DMS114 treated with DMSO at 0.1 percent for 48 hours (cell line): ENCODE measurements around the gene OSBPL10.

Experiments used
- DNase-seq: peaks from one replicate; lab custom pipeline; 2025; ENCODE audit not compliant: unreplicated experiment; lab: John Stamatoyannopoulos, UW

The OSBPL10 gene

GRCh38 chr3:31625358-31625757, 355.7 kb downstream of the OSBPL10 start:
- DNase-seq, result no peak

GRCh38 chr3:31624083-31624709, 356.9 kb downstream of the OSBPL10 start:
- no peak for DNase-seq

DNA sequence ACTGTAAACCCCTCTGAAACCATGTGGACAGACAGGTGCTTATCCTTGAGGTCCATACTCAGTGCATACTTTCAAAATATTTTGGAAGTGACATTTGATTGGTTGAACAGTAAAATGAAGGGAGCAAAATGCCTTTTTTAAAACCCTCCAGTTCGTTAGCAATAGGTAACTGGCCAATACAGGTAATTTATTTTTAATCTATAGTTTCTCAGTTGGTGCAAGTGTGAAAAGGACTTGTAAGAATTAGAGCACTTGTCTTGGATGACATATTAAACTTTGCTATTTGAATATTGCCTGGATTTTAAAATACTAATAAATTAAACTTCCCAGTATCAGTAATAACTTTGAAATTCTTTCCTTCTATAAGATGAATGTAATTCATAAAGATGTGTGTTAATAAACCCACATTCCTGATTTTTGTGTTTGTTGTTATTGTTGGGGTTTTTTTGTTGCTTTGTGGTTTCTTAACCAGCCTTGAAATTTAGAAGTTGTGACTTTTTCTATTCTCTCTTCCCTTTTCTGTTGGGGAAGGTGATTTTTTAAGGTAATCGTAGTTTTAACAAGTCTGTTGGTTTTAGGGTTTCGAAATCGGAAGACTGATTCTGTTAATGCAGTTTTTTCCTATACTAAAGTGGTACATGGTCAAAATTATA, 358.3 kb downstream of the OSBPL10 start:
- DNase-seq, result no peak

DNA sequence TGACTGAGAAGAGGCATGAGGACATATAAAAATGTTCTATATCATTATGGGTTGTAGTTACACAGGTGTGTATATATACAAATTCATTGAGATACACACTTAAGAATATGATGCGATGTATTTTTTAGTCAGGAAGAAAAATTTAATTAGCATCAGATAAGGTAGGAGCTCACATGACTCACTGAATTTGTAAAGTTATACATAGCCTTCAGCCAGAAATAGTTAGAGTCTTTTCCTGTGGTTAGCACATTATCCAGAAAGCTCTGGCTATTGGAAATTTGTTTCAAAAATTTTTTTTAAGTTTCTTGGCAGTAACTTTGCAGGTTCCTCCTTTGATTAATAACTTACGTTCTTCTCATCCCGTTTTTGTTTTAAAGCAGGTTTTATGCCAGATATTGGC, 359.7 kb downstream of the OSBPL10 start:
- no peak for DNase-seq

- no peak for DNase-seq
These were observed 360.4 kb downstream of the OSBPL10 start for GRCh38 chr3:31620656-31621055.

- DNase-seq, result no peak
These were observed 364.4 kb downstream of the OSBPL10 start for GRCh38 chr3:31616711-31617110.

GRCh38 chr3:31615071-31615875, 365.8 kb downstream of the OSBPL10 start:
- DNase-seq, result no peak

DNA sequence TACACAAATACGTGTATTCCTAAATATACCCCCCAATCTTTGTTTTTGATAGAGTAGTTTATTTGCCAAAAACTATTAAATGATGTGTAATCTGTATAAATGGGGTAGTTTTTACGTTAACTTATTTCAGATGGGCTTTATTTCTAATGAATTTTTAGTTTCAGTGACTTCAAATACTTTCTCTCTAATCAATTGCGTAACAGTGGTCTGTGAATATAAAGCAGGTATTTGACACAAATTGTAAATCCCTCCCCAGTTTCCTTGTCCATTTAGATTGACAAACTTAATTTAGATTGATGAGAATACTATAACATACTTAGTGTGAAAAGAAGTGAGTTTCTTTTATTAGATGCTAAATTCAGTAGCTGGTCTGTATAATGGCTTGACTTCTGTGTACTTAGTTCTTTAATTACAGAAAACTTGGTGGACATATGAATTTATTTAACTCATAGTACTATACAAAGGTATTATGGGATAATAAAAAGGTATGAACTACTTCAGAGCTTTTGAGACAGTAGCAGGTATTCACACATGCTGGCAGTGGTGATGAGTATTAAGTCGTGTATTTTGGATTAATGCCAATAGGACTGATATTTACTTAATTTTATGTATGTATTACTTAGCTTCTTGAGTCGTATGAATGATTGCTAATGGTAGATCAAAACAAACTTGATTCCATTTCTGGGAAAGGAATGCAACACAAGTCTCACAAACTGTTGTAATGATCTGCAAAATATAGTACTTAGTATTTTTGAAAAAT, 366.7 kb downstream of the OSBPL10 start:
- no peak for DNase-seq

DNA sequence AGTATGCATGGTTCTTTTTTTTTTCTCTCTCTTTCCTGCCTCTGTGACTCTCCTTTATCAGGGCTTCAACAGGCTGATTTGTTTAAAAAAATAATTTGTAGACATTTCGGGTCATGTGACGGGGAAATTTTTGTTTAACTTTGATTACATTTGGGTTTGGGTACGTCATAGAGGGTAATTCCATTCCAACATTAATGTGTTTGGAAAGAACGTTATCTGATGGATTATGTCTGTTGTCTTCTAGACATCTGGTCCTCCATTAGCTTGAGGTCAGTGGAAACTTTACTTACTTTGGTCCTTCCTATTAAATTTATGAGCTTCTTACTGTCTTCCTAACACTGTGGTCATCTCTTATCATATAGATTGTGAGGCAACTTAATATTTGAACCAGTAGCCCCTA, 367.4 kb downstream of the OSBPL10 start:
- DNase-seq, result no peak

GRCh38 chr3:31613177-31613576, 367.9 kb downstream of the OSBPL10 start:
- DNase-seq, result no peak
